Gastroesophageal sphincter (tissue), 3 donors: ENCODE results near the gene CEACAM20.
"Not testable (repeated sequence)": the region's sequence is repeated elsewhere in the genome, so short reads cannot be mapped to it uniquely, and the experiment has no call there.

Experiments
- EP300 ChIP-seq: sonication (generic); formaldehyde crosslinking; IDR thresholded peaks from one replicate; pipeline ENCODE4 v1.6.1; 2017; ENCODE audit warnings: antibody characterized with exemption, mild to moderate bottlenecking
- POLR2AphosphoS5 ChIP-seq: sonication (generic); formaldehyde crosslinking; IDR thresholded peaks from one replicate; pipeline ENCODE4 v1.6.1; 2017; ENCODE audit warnings: antibody characterized with exemption
- TF ChIP-seq, protein P1 (sequence below), 4 experiments: fragments of 200-600 bp in 2 of 4; fragments of 450-650 bp in 2 of 4; sonication (generic) in 1 of 4; IDR thresholded peaks; one replicate each; pipeline ENCODE4 v1.5.1; 2017 to 2019; ENCODE audit warnings: antibody characterized with exemption in 4 of 4, mild to moderate bottlenecking in 2 of 4, moderate library complexity in 2 of 4

DNA sequence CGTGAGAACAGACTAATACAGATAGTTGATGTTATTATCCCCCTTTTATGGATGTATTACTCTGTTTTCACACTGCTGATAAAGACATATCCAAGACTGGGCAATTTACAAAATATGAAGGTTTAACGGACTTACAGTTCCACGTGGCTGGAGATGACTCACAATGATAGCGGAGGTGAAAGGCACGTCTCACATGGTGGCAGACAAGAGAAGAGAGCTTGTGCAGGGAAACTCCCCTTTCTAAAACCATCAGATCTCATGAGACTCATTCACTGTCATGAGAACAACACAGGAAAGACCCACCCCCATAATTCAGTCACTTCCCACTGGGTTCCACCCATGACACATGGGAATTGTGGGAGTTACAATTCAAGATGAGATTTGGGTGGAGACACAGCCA is 60.7 kb downstream of the CEACAM20 start:
- TF ChIP-seq, protein P1, sequence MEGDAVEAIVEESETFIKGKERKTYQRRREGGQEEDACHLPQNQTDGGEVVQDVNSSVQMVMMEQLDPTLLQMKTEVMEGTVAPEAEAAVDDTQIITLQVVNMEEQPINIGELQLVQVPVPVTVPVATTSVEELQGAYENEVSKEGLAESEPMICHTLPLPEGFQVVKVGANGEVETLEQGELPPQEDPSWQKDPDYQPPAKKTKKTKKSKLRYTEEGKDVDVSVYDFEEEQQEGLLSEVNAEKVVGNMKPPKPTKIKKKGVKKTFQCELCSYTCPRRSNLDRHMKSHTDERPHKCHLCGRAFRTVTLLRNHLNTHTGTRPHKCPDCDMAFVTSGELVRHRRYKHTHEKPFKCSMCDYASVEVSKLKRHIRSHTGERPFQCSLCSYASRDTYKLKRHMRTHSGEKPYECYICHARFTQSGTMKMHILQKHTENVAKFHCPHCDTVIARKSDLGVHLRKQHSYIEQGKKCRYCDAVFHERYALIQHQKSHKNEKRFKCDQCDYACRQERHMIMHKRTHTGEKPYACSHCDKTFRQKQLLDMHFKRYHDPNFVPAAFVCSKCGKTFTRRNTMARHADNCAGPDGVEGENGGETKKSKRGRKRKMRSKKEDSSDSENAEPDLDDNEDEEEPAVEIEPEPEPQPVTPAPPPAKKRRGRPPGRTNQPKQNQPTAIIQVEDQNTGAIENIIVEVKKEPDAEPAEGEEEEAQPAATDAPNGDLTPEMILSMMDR (IDR thresholded peaks at IDR 0.05) = not testable (repeated sequence)
- TF ChIP-seq POLR2AphosphoS5, EP300: not testable (repeated sequence)
